ENCODE results near the gene PPP2R5D.

PPP2R5D gene

GRCh38 chr6:42963855-42964605 lies 20.3 kb upstream of the PPP2R5D start:
- DNase-seq (ENCODE audit: low spot score): no peak

- no peak for DNase-seq (ENCODE audit: low spot score)
These were observed 17.8 kb upstream of the PPP2R5D start for GRCh38 chr6:42966571-42966970.

- DNase-seq (ENCODE audit: low spot score): no peak
These were observed 17.1 kb upstream of the PPP2R5D start for GRCh38 chr6:42967228-42967627.

- DNase-seq (ENCODE audit: low spot score): no peak
These were observed 16.2 kb upstream of the PPP2R5D start for GRCh38 chr6:42968126-42968701.

GRCh38 chr6:42968783-42969182 lies 15.6 kb upstream of the PPP2R5D start:
- DNase-seq (ENCODE audit: low spot score): no peak

- DNase-seq (ENCODE audit: low spot score): no peak
These were observed 14.9 kb upstream of the PPP2R5D start for GRCh38 chr6:42969431-42969830.

GRCh38 chr6:42969934-42970333 lies 14.4 kb upstream of the PPP2R5D start:
- DNase-seq (ENCODE audit: low spot score): no peak

GRCh38 chr6:42970871-42971612 lies 13.3 kb upstream of the PPP2R5D start:
- DNase-seq (ENCODE audit: low spot score): no peak

GRCh38 chr6:42971746-42972327 lies 12.5 kb upstream of the PPP2R5D start:
- no peak for DNase-seq (ENCODE audit: low spot score)

GRCh38 chr6:42973926-42974325 lies 10.4 kb upstream of the PPP2R5D start:
- no peak for DNase-seq (ENCODE audit: low spot score)

- DNase-seq (ENCODE audit: low spot score): no peak
These were observed 9.4 kb upstream of the PPP2R5D start for GRCh38 chr6:42974919-42975505.

- no peak for DNase-seq (ENCODE audit: low spot score)
These were observed 5.9 kb upstream of the PPP2R5D start for GRCh38 chr6:42978487-42978838.

- DNase-seq (ENCODE audit: low spot score): peak; percentile 95
These were observed 5.4 kb upstream of the PPP2R5D start, which contains the start of gene PEX6 for GRCh38 chr6:42978839-42979522. Gene PEX6, minus strand, starts transcription at chr6:42979181. Its CDS starts 31 bp downstream, at chr6:42979150.

- DNase-seq (ENCODE audit: low spot score): peak; percentile 80
These were observed 4.7 kb upstream of the PPP2R5D start for GRCh38 chr6:42979523-42980177.

GRCh38 chr6:42981836-42982235 lies 2.5 kb upstream of the PPP2R5D start:
- no peak for DNase-seq (ENCODE audit: low spot score)

- no peak for DNase-seq (ENCODE audit: low spot score)
These were observed 630 bp downstream of the PPP2R5D start for GRCh38 chr6:42984924-42985475.

GRCh38 chr6:42987533-42988451 lies 3.4 kb downstream of the PPP2R5D start:
- no peak for DNase-seq (ENCODE audit: low spot score)

- DNase-seq (ENCODE audit: low spot score): no peak
These were observed 4.2 kb downstream of the PPP2R5D start for GRCh38 chr6:42988486-42989020.

- DNase-seq (ENCODE audit: low spot score): no peak
These were observed 5.6 kb downstream of the PPP2R5D start for GRCh38 chr6:42989923-42990322.

GRCh38 chr6:42993445-42993844 lies 9.1 kb downstream of the PPP2R5D start:
- DNase-seq (ENCODE audit: low spot score): no peak
